Activated CD4-positive, alpha-beta T cell treated with anti-CD3 and anti-CD28 coated beads, Interleukin-2, amount 10 ng/mL, durations not matched to agents 24 days and 14 days (primary cell): ENCODE measurements around the gene EXT2. TPM values are rescaled to one million over a fixed set of nuclear protein-coding genes. Genes with fewer than 3 reads are reported as not detected.
A peak's percentile ranks its signal among the peaks of the same experiment; 100 is the strongest.

ENCODE experiments used
- DNase-seq: peaks from one replicate; pipeline ENCODE4 v3.0.0; 2022
- H3K27ac Mint-ChIP-seq: one replicate; pipeline ENCODE4 v1.8.0; 2022; ENCODE audit warnings: mild to moderate bottlenecking, mixed read lengths
- H3K27me3 Mint-ChIP-seq: one replicate; pipeline ENCODE4 v1.8.0; 2022; ENCODE audit warnings: mixed read lengths
- H3K36me3 Mint-ChIP-seq: one replicate; pipeline ENCODE4 v1.8.0; 2022; ENCODE audit warnings: low read depth, mild to moderate bottlenecking, mixed read lengths
- H3K4me1 Mint-ChIP-seq: one replicate; pipeline ENCODE4 v1.8.0; 2021; ENCODE audit warnings: mixed read lengths
- H3K4me3 Mint-ChIP-seq: one replicate; pipeline ENCODE4 v1.8.0; 2022; ENCODE audit warnings: mild to moderate bottlenecking, moderate library complexity, mixed read lengths
- H3K9me3 Mint-ChIP-seq: one replicate; pipeline ENCODE4 v1.8.0; 2021; ENCODE audit warnings: mixed read lengths
- intact Hi-C: fragments of 100-400 bp; cut with micrococcal nuclease; formaldehyde crosslinking; loops from one replicate; pipeline ENCODE4 v1.15.1; 2023
- total RNA-seq: library from RNA; stranded (reverse); gene quantifications from 2 replicates; pipeline ENCODE4 v1.2.3, GENCODE V29; 2022

Gene EXT2
- total RNA-seq, 1 donor from 2014 or later, result 35.1 TPM

- Mint-ChIP-seq H3K4me1 (peaks cover 19% of the 10 kb centered on the region), H3K4me3 (peak overlapping the region; percentile 88), H3K27me3 (no peaks in the 10 kb centered on the region), H3K9me3 (no peaks in the 10 kb centered on the region), H3K36me3 (peaks cover 4% of the 10 kb centered on the region), H3K27ac (peak overlapping the region; percentile 47)
- intact Hi-C loops, result loop anchor here (10.0 kb wide), 2 partner anchors 212 to 782 kb away; partner anchors contain the start of genes ALKBH3 and API5
- no peak for DNase-seq
Observed at GRCh38 chr11:44096360-44097185, 1.1 kb downstream of the EXT2 start.

GRCh38 chr11:44097821-44098220 is 2.3 kb downstream of the EXT2 start:
- H3K27ac Mint-ChIP-seq, result no peak overlapping the region
- no peaks in the 10 kb centered on the region for H3K27me3 Mint-ChIP-seq
- no peak overlapping the region for H3K4me3 Mint-ChIP-seq
- DNase-seq, result no peak
- intact Hi-C loops, result loop anchor here (10.0 kb wide), 2 partner anchors 213 to 783 kb away; partner anchors contain the start of genes ALKBH3 and API5
- no peaks in the 10 kb centered on the region for H3K9me3 Mint-ChIP-seq
- H3K36me3 Mint-ChIP-seq, result peaks cover 4% of the 10 kb centered on the region
- peaks cover 19% of the 10 kb centered on the region for H3K4me1 Mint-ChIP-seq

- no peak for DNase-seq
- Mint-ChIP-seq H3K4me3 (no peak overlapping the region), H3K36me3 (peaks cover 11% of the 10 kb centered on the region), H3K27ac (no peak overlapping the region), H3K4me1 (peaks cover 11% of the 10 kb centered on the region), H3K9me3 (no peaks in the 10 kb centered on the region), H3K27me3 (no peaks in the 10 kb centered on the region)
- intact Hi-C loops, result no loop called here
Observed at GRCh38 chr11:44101098-44101497, 5.6 kb downstream of the EXT2 start.

- H3K27me3 Mint-ChIP-seq, result no peaks in the 10 kb centered on the region
- intact Hi-C loops, result no loop called here
- no peak overlapping the region for H3K4me3 Mint-ChIP-seq
- peaks cover 12% of the 10 kb centered on the region for H3K36me3 Mint-ChIP-seq
- H3K27ac Mint-ChIP-seq, result no peak overlapping the region
- peaks cover 2% of the 10 kb centered on the region for H3K4me1 Mint-ChIP-seq
- no peaks in the 10 kb centered on the region for H3K9me3 Mint-ChIP-seq
- no peak for DNase-seq
Observed at GRCh38 chr11:44104481-44105294, 9.2 kb downstream of the EXT2 start.

- H3K27ac Mint-ChIP-seq, result no peak overlapping the region
- H3K27me3 Mint-ChIP-seq, result no peaks in the 10 kb centered on the region
- no peaks in the 10 kb centered on the region for H3K9me3 Mint-ChIP-seq
- peaks cover 14% of the 10 kb centered on the region for H3K4me1 Mint-ChIP-seq
- intact Hi-C loops, result no loop called here
- H3K36me3 Mint-ChIP-seq, result peaks cover 22% of the 10 kb centered on the region
- DNase-seq, result no peak
- no peak overlapping the region for H3K4me3 Mint-ChIP-seq
Observed at GRCh38 chr11:44108260-44108659, 12.8 kb downstream of the EXT2 start.

- Mint-ChIP-seq H3K36me3 (peaks cover 25% of the 10 kb centered on the region), H3K27me3 (no peaks in the 10 kb centered on the region), H3K4me3 (no peak overlapping the region), H3K4me1 (peaks cover 11% of the 10 kb centered on the region), H3K9me3 (no peaks in the 10 kb centered on the region), H3K27ac (peak overlapping the region; percentile 39)
- intact Hi-C loops, result loop anchor here (1.0 to 2.0 kb wide), 3 partner anchors 16 to 429 kb away; no protein-coding TSS in a partner anchor
- peak; percentile 87 for DNase-seq
Observed at GRCh38 chr11:44110231-44110679, 14.8 kb downstream of the EXT2 start.

- Mint-ChIP-seq H3K27ac (no peak overlapping the region), H3K4me3 (no peak overlapping the region), H3K9me3 (no peaks in the 10 kb centered on the region), H3K4me1 (peaks cover 11% of the 10 kb centered on the region), H3K27me3 (no peaks in the 10 kb centered on the region), H3K36me3 (peaks cover 32% of the 10 kb centered on the region)
- intact Hi-C loops, result no loop called here
- no peak for DNase-seq
Observed at GRCh38 chr11:44112091-44112821, 16.8 kb downstream of the EXT2 start.

GRCh38 chr11:44113018-44113417 is 17.5 kb downstream of the EXT2 start:
- no peaks in the 10 kb centered on the region for H3K27me3 Mint-ChIP-seq
- peaks cover 11% of the 10 kb centered on the region for H3K4me1 Mint-ChIP-seq
- H3K4me3 Mint-ChIP-seq, result no peak overlapping the region
- peaks cover 31% of the 10 kb centered on the region for H3K36me3 Mint-ChIP-seq
- no peak overlapping the region for H3K27ac Mint-ChIP-seq
- no peaks in the 10 kb centered on the region for H3K9me3 Mint-ChIP-seq
- no peak for DNase-seq
- intact Hi-C loops, result no loop called here

- Mint-ChIP-seq H3K27me3 (no peaks in the 10 kb centered on the region), H3K9me3 (no peaks in the 10 kb centered on the region), H3K27ac (no peak overlapping the region), H3K36me3 (peaks cover 33% of the 10 kb centered on the region), H3K4me1 (peaks cover 11% of the 10 kb centered on the region), H3K4me3 (no peak overlapping the region)
- no peak for DNase-seq
- intact Hi-C loops, result no loop called here
Observed at GRCh38 chr11:44113572-44113971, 18.1 kb downstream of the EXT2 start.

GRCh38 chr11:44116234-44116830 is 20.9 kb downstream of the EXT2 start:
- H3K4me1 Mint-ChIP-seq, result peaks cover 3% of the 10 kb centered on the region

GRCh38 chr11:44120169-44120568 is 24.7 kb downstream of the EXT2 start:
- H3K4me1 Mint-ChIP-seq, result no peaks in the 10 kb centered on the region
- no peak for DNase-seq
- H3K9me3 Mint-ChIP-seq, result no peaks in the 10 kb centered on the region
- H3K27me3 Mint-ChIP-seq, result no peaks in the 10 kb centered on the region
- H3K36me3 Mint-ChIP-seq, result peaks cover 27% of the 10 kb centered on the region
- intact Hi-C loops, result no loop called here
- no peak overlapping the region for H3K27ac Mint-ChIP-seq
- H3K4me3 Mint-ChIP-seq, result no peak overlapping the region

More at GRCh38 chr11:44116234-44116830, 20.9 kb downstream of the EXT2 start:
- Mint-ChIP-seq H3K27ac (no peak overlapping the region), H3K4me3 (no peak overlapping the region), H3K9me3 (no peaks in the 10 kb centered on the region), H3K36me3 (peaks cover 28% of the 10 kb centered on the region), H3K27me3 (no peaks in the 10 kb centered on the region)
- DNase-seq, result no peak
- intact Hi-C loops, result no loop called here

GRCh38 chr11:44125598-44125997 is 30.1 kb downstream of the EXT2 start:
- intact Hi-C loops, result no loop called here
- no peak for DNase-seq
- peaks cover 41% of the 10 kb centered on the region for H3K36me3 Mint-ChIP-seq
- no peak overlapping the region for H3K4me3 Mint-ChIP-seq
- no peaks in the 10 kb centered on the region for H3K4me1 Mint-ChIP-seq
- no peak overlapping the region for H3K27ac Mint-ChIP-seq
- no peaks in the 10 kb centered on the region for H3K9me3 Mint-ChIP-seq
- H3K27me3 Mint-ChIP-seq, result no peaks in the 10 kb centered on the region

- intact Hi-C loops, result no loop called here
- Mint-ChIP-seq H3K27me3 (no peaks in the 10 kb centered on the region), H3K9me3 (no peaks in the 10 kb centered on the region), H3K36me3 (peaks cover 41% of the 10 kb centered on the region), H3K27ac (no peak overlapping the region), H3K4me1 (no peaks in the 10 kb centered on the region), H3K4me3 (no peak overlapping the region)
- DNase-seq, result no peak
Observed at GRCh38 chr11:44126304-44126703, 30.8 kb downstream of the EXT2 start.
